Middle frontal gyrus (tissue), 1 donor: Measurements from ENCODE around the gene BPNT1.

Source experiments
- DNase-seq: peaks from one replicate; pipeline ENCODE4 v3.0.0-alpha.2; 2015; ENCODE audit warnings: low spot score; ENCODE audit errors: extremely low spot score

Gene BPNT1

DNA sequence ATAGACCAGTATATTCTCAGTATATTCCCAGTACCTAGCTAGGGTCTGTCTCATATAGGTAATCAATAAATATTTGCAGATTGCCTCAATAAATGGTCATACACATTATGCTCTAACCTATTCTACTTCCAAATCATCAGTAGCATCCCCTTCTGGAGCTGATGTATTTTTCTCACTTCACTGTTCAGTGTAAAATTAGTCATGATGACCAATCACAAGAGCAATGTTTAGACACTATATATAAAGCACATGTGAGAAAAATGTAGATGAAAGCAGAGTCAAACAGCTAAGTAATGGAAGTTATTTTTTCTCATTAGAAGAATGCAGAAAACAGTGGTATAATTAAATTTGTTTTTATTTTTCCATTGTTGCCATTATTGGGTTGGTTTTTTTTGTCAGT is 78.0 kb downstream of the BPNT1 start:
- DNase-seq, result no peak
